Keratinocyte (primary cell): ENCODE results near the gene TEAD2. TPM values are rescaled to one million over a fixed set of nuclear protein-coding genes. Genes with fewer than 3 reads are reported as not detected.

ENCODE experiments used
- DNase-seq: peaks from one replicate; pipeline ENCODE4 v3.0.0-alpha.2; 2011; ENCODE audit warnings: low read depth, missing footprints, low spot score
- FAIRE-seq: peaks from 2 replicates; lab custom pipeline; 2011; peaks lifted over from hg19 to GRCh38; lab: Jason Lieb, UNC
- H2AFZ ChIP-seq: 2 replicates; pipeline ENCODE4 v1.6.0; 2012; ENCODE audit warnings: low read length, control low read depth, inconsistent platforms; ENCODE audit not compliant: control insufficient read depth
- H3K27ac ChIP-seq: 2 replicates; pipeline ENCODE4 v1.5.1; 2011; ENCODE audit warnings: low read length; ENCODE audit not compliant: control insufficient read depth, insufficient read depth
- H3K27me3 ChIP-seq: 3 replicates; pipeline ENCODE4 v1.6.0; 2011; ENCODE audit warnings: low read length; ENCODE audit not compliant: control insufficient read depth, insufficient read depth; ENCODE audit errors: extremely low read depth
- H3K36me3 ChIP-seq, 2 experiments: 2 replicates in 1 of 2; 3 replicates in 1 of 2; pipeline ENCODE4 v1.5.1; 2011; ENCODE audit warnings: low read length in 2 of 2, mild to moderate bottlenecking in 1 of 2; ENCODE audit not compliant: control insufficient read depth in 2 of 2, insufficient read depth in 2 of 2; ENCODE audit errors: extremely low read depth in 1 of 2
- H3K4me1 ChIP-seq: 3 replicates; pipeline ENCODE4 v1.5.1; 2011; ENCODE audit warnings: low read length; ENCODE audit not compliant: control insufficient read depth, insufficient read depth; ENCODE audit errors: extremely low read depth
- H3K4me2 ChIP-seq: 3 replicates; pipeline ENCODE4 v1.6.0; 2011; ENCODE audit warnings: low read depth, low read length; ENCODE audit not compliant: control insufficient read depth, insufficient read depth; ENCODE audit errors: extremely low read depth
- H3K4me3 ChIP-seq, 3 experiments: fragments of 200-600 bp in 1 of 3; sonication (generic) in 1 of 3; 2 replicates in 2 of 3; 3 replicates in 1 of 3; pipeline ENCODE4 v1.5.1; 2011 to 2016; ENCODE audit warnings: low read length in 3 of 3, mild to moderate bottlenecking in 3 of 3, control low read depth in 2 of 3, inconsistent platforms in 1 of 3, low read depth in 1 of 3, mixed read lengths in 1 of 3, mixed run types in 1 of 3, moderate library complexity in 1 of 3; ENCODE audit not compliant: control insufficient read depth in 2 of 3, insufficient read depth in 2 of 3; ENCODE audit errors: extremely low read depth in 1 of 3
- H3K79me2 ChIP-seq: 2 replicates; pipeline ENCODE4 v1.6.0; 2012; ENCODE audit warnings: low read length; ENCODE audit not compliant: control insufficient read depth, insufficient read depth
- H3K9ac ChIP-seq: 3 replicates; pipeline ENCODE4 v1.6.0; 2011; ENCODE audit warnings: low read length; ENCODE audit not compliant: control insufficient read depth, insufficient read depth; ENCODE audit errors: extremely low read depth
- H3K9me1 ChIP-seq: 3 replicates; pipeline ENCODE4 v1.6.0; 2011; ENCODE audit warnings: low read length; ENCODE audit not compliant: control insufficient read depth, insufficient read depth; ENCODE audit errors: extremely low read depth
- H3K9me3 ChIP-seq: 2 replicates; pipeline ENCODE4 v1.5.1; 2012; ENCODE audit warnings: low read depth, low read length; ENCODE audit not compliant: control insufficient read depth
- H4K20me1 ChIP-seq: 3 replicates; pipeline ENCODE4 v1.6.0; 2011; ENCODE audit warnings: low read length; ENCODE audit not compliant: control insufficient read depth, insufficient read depth; ENCODE audit errors: extremely low read depth
- CTCF ChIP-seq, 3 experiments: IDR thresholded peaks in 1 of 3; conservative IDR thresholded peaks in 1 of 3; optimal IDR thresholded peaks in 1 of 3; 2 replicates in 2 of 3; 3 replicates in 1 of 3; pipeline versions ENCODE3 to v1.5.1; 2011; ENCODE audit warnings: low read length in 3 of 3, mild to moderate bottlenecking in 3 of 3, moderate library complexity in 2 of 3, control low read depth in 1 of 3, inconsistent platforms in 1 of 3; ENCODE audit not compliant: insufficient read depth in 2 of 3; ENCODE audit errors: extremely low read depth in 1 of 3
- EZH2 ChIP-seq: IDR thresholded peaks from one replicate; pipeline ENCODE4 v1.6.1; 2012; ENCODE audit warnings: inconsistent platforms, mild to moderate bottlenecking, low read length, moderate library complexity
- dilution Hi-C: fragments of 300-500 bp; cut with MboI; formaldehyde crosslinking; loops from one replicate; pipeline ENCODE4 v1.7.0; 2020; ENCODE audit warnings: low sequenced_read_pairs; ENCODE audit not compliant: extremely low pct_ligation_motif_present
- polyA plus RNA-seq, 5 experiments: library from polyadenylated mRNA; depleted of rRNA in 3 of 5; stranded (reverse) in 3 of 5; stranded (forward) in 1 of 5; unstranded in 1 of 5; fragments of >200 nt; gene quantifications; 1 replicate in 1 of 5; 2 replicates in 3 of 5; 3 replicates in 1 of 5; pipeline versions ENCODE4 v1.2.1 to v1.2.3, GENCODE V29; 2011 to 2012; ENCODE audit warnings: missing spikeins in 2 of 5, low read depth in 1 of 5, low replicate concordance in 1 of 5

The TEAD2 gene
- polyA plus RNA-seq, 1 donor (not counting 4 experiments of a cell fraction or from before 2014, with no cell fraction given), result 6.4 TPM

- TF ChIP-seq CTCF (optimal IDR thresholded peaks at IDR 0.05 in 1 of 3, IDR thresholded peaks at IDR 0.05 in 1 of 3, conservative IDR thresholded peaks at IDR 0.05 in 1 of 3; ENCODE audit: extremely low read depth in 1 of 3, insufficient read depth in 2 of 3, low read length in 3 of 3), result no peak
- no peak for TF ChIP-seq EZH2
- dilution Hi-C loops, result no loop called here
- H3K36me3 ChIP-seq, result no peaks in the 10 kb centered on the region
- no peak overlapping the region for H3K9ac ChIP-seq
- H3K4me2 ChIP-seq, result no peak overlapping the region
- H3K4me3 ChIP-seq, result no peak overlapping the region
- FAIRE-seq (no peak), DNase-seq (no peak)
- no peak overlapping the region for H2AFZ ChIP-seq
- H3K9me3 ChIP-seq, result no peaks in the 10 kb centered on the region
- H3K9me1 ChIP-seq, result no peaks in the 10 kb centered on the region
- H3K79me2 ChIP-seq, result no peaks in the 10 kb centered on the region
- no peaks in the 10 kb centered on the region for H4K20me1 ChIP-seq
- peaks cover 17% of the 10 kb centered on the region for H3K27me3 ChIP-seq
- H3K27ac ChIP-seq, result no peak overlapping the region
- peaks cover 3% of the 10 kb centered on the region for H3K4me1 ChIP-seq
Measured at GRCh38 chr19:49393881-49394280, 31.7 kb upstream of the TEAD2 start.

- FAIRE-seq (peak; percentile 89), DNase-seq (peak; percentile 40)
- no peak overlapping the region for H3K27ac ChIP-seq
- H3K36me3 ChIP-seq, result no peaks in the 10 kb centered on the region
- H3K79me2 ChIP-seq, result no peaks in the 10 kb centered on the region
- H4K20me1 ChIP-seq, result no peaks in the 10 kb centered on the region
- H3K4me2 ChIP-seq, result no peak overlapping the region
- H2AFZ ChIP-seq, result no peak overlapping the region
- H3K9me3 ChIP-seq, result no peaks in the 10 kb centered on the region
- no peak overlapping the region for H3K9ac ChIP-seq
- H3K4me3 ChIP-seq, result no peak overlapping the region
- H3K27me3 ChIP-seq, result peaks cover 11% of the 10 kb centered on the region
- no peaks in the 10 kb centered on the region for H3K9me1 ChIP-seq
- dilution Hi-C loops, result no loop called here
- no peak for TF ChIP-seq EZH2
- peak; percentile 85 to 96 (median 89) for TF ChIP-seq CTCF (optimal IDR thresholded peaks at IDR 0.05 in 1 of 3, IDR thresholded peaks at IDR 0.05 in 1 of 3, conservative IDR thresholded peaks at IDR 0.05 in 1 of 3; ENCODE audit: extremely low read depth in 1 of 3, insufficient read depth in 2 of 3, low read length in 3 of 3)
- peaks cover 3% of the 10 kb centered on the region for H3K4me1 ChIP-seq
Measured at GRCh38 chr19:49391581-49392399, 29.6 kb upstream of the TEAD2 start.
